Renal pelvis (tissue), 4 donors: ENCODE results near the gene NEK7. TPM values are rescaled to one million over a fixed set of nuclear protein-coding genes. Genes with fewer than 3 reads are reported as not detected.
"Not testable (repeated sequence)": the region's sequence is repeated elsewhere in the genome, so short reads cannot be mapped to it uniquely, and the experiment has no call there.

Experiments used
- DNase-seq: peaks from one replicate; pipeline ENCODE4 v3.0.0-alpha.2; 2013
- polyA plus RNA-seq, 3 donors: library from polyadenylated mRNA; unstranded; fragments of 120-200 nt; gene quantifications; one replicate each; pipeline ENCODE4 v1.2.1, GENCODE V29; 2013; ENCODE audit not compliant: insufficient read length in 3 of 3

NEK7 gene
- polyA plus RNA-seq, 3 donors: 37.0 to 42.7 (median 38.1) TPM

- DNase-seq: no peak
Measured at GRCh38 chr1:198197285-198197684, 40.5 kb downstream of the NEK7 start.

- DNase-seq: no peak
Measured at GRCh38 chr1:198199105-198199504, 42.3 kb downstream of the NEK7 start.

- DNase-seq: no peak
Measured at GRCh38 chr1:198201956-198202784, 45.4 kb downstream of the NEK7 start.

- DNase-seq: no peak
Measured at GRCh38 chr1:198203434-198203833, 46.6 kb downstream of the NEK7 start.

- no peak for DNase-seq
Measured at GRCh38 chr1:198205016-198205684, 48.4 kb downstream of the NEK7 start.

GRCh38 chr1:198206292-198206691 is 49.5 kb downstream of the NEK7 start:
- no peak for DNase-seq

GRCh38 chr1:198211696-198212095 is 54.9 kb downstream of the NEK7 start:
- no peak for DNase-seq

GRCh38 chr1:198212126-198212525 is 55.3 kb downstream of the NEK7 start:
- DNase-seq: no peak

GRCh38 chr1:198212675-198213074 is 55.9 kb downstream of the NEK7 start:
- DNase-seq: no peak

GRCh38 chr1:198214924-198215323 is 58.1 kb downstream of the NEK7 start:
- no peak for DNase-seq

GRCh38 chr1:198220428-198220827 is 63.6 kb downstream of the NEK7 start:
- DNase-seq: no peak

- DNase-seq: not testable (repeated sequence)
Measured at GRCh38 chr1:198227010-198227409, 70.2 kb downstream of the NEK7 start.

- not testable (repeated sequence) for DNase-seq
Measured at GRCh38 chr1:198227454-198227853, 70.7 kb downstream of the NEK7 start.

- DNase-seq: no peak
Measured at GRCh38 chr1:198228925-198229324, 72.1 kb downstream of the NEK7 start.

GRCh38 chr1:198231779-198232178 is 75.0 kb downstream of the NEK7 start:
- DNase-seq: no peak

- no peak for DNase-seq
Measured at GRCh38 chr1:198232378-198232777, 75.6 kb downstream of the NEK7 start.

- DNase-seq: no peak
Measured at GRCh38 chr1:198232940-198233675, 76.3 kb downstream of the NEK7 start.

GRCh38 chr1:198234520-198235251 is 77.9 kb downstream of the NEK7 start:
- DNase-seq: no peak

- DNase-seq: no peak
Measured at GRCh38 chr1:198238121-198238520, 81.3 kb downstream of the NEK7 start.

- no peak for DNase-seq
Measured at GRCh38 chr1:198241553-198241952, 84.8 kb downstream of the NEK7 start.

GRCh38 chr1:198244772-198245171 is 88.0 kb downstream of the NEK7 start:
- DNase-seq: no peak

GRCh38 chr1:198245379-198245778 is 88.6 kb downstream of the NEK7 start:
- no peak for DNase-seq
